ENCODE results near the gene RUFY1.
A peak's percentile ranks its signal among the peaks of the same experiment; 100 is the strongest.

Gene RUFY1

GRCh38 chr5:179558932-179559283, 8.6 kb downstream of the RUFY1 start:
- Histone ChIP-seq H2AFZ (ENCODE audit: low read length) (peak overlapping the region; percentile 74), H3K4me3 (ENCODE audit: low read length in 2 of 2) (peak overlapping the region; percentile 82 to 94), H3K27ac (replicated peaks; ENCODE audit: low read length) (peak overlapping the region; percentile 97), H3K4me1 (ENCODE audit: control insufficient read depth in 2 of 2, insufficient read depth in 1 of 2, low read depth in 1 of 2, low read length in 2 of 2) (peaks cover 2 to 4% of the 10 kb centered on the region in 2 donors), H3K14ac (ENCODE audit: low read length) (no peak overlapping the region), H3K23ac (ENCODE audit: low read depth, low read length, poor library complexity) (no peak overlapping the region), H2BK5ac (ENCODE audit: low read length) (no peak overlapping the region), H3K9ac (ENCODE audit: low read depth, low read length, poor library complexity) (no peak overlapping the region), H3K79me1 (ENCODE audit: low read depth, low read length) (peaks cover 4% of the 10 kb centered on the region), H3K9me3 (replicated peaks in 1 of 2; ENCODE audit: control insufficient read depth in 2 of 2, insufficient read depth in 1 of 2, low read depth in 1 of 2, low read length in 2 of 2) (no peaks in the 10 kb centered on the region), H3K27me3 (ENCODE audit: control insufficient read depth in 3 of 3, insufficient read depth in 3 of 3, low read depth in 1 of 3, low read length in 3 of 3) (peaks cover 0 to 2% (median 0%) of the 10 kb centered on the region in 3 experiments), H3K4ac (ENCODE audit: low read length) (no peak overlapping the region), H4K91ac (ENCODE audit: low read depth, low read length, poor library complexity) (no peak overlapping the region), H2BK120ac (ENCODE audit: low read depth, low read length) (no peak overlapping the region), H2BK12ac (ENCODE audit: low read length) (no peak overlapping the region), H3K36me3 (replicated peaks in 1 of 2; ENCODE audit: control insufficient read depth in 2 of 2, insufficient read depth in 2 of 2, low read length in 2 of 2) (peaks cover 13 to 42% of the 10 kb centered on the region in 2 donors), H2AK5ac (ENCODE audit: low read depth, low read length) (no peak overlapping the region), H4K8ac (ENCODE audit: low read depth, low read length) (no peak overlapping the region), H3K4me2 (ENCODE audit: insufficient read depth, low read length, poor library complexity, severe bottlenecking) (peak overlapping the region; percentile 86), H3K18ac (ENCODE audit: low read length) (no peak overlapping the region), H2BK15ac (ENCODE audit: low read length) (no peak overlapping the region)
- peak; percentile 53 for DNase-seq (ENCODE audit: low spot score)
- WGBS, 2 donors (ENCODE audit: extremely low coverage in 2 of 2, insufficient read length in 2 of 2, insufficient replicate concordance in 1 of 2) = no CpG with 5 or more reads among the region's 14 CpGs

- Histone ChIP-seq H3K4me1 (ENCODE audit: control insufficient read depth in 2 of 2, insufficient read depth in 1 of 2, low read depth in 1 of 2, low read length in 2 of 2) (peaks cover 2 to 4% of the 10 kb centered on the region in 2 donors), H3K4ac (ENCODE audit: low read length) (peak overlapping the region; percentile 8), H2AK5ac (ENCODE audit: low read depth, low read length) (peak overlapping the region; percentile 53), H3K27me3 (ENCODE audit: control insufficient read depth in 3 of 3, insufficient read depth in 3 of 3, low read depth in 1 of 3, low read length in 3 of 3) (peaks cover 0 to 2% (median 0%) of the 10 kb centered on the region in 3 experiments), H2BK5ac (ENCODE audit: low read length) (peak overlapping the region; percentile 40), H3K27ac (replicated peaks; ENCODE audit: low read length) (peak overlapping the region; percentile 97), H3K9me3 (replicated peaks in 1 of 2; ENCODE audit: control insufficient read depth in 2 of 2, insufficient read depth in 1 of 2, low read depth in 1 of 2, low read length in 2 of 2) (no peaks in the 10 kb centered on the region), H3K18ac (ENCODE audit: low read length) (peak overlapping the region; percentile 89), H2BK12ac (ENCODE audit: low read length) (no peak overlapping the region), H3K9ac (ENCODE audit: low read depth, low read length, poor library complexity) (peak overlapping the region; percentile 97), H2BK15ac (ENCODE audit: low read length) (no peak overlapping the region), H3K4me2 (ENCODE audit: insufficient read depth, low read length, poor library complexity, severe bottlenecking) (peak overlapping the region; percentile 96), H2BK120ac (ENCODE audit: low read depth, low read length) (no peak overlapping the region), H2AFZ (ENCODE audit: low read length) (peak overlapping the region; percentile 86), H3K14ac (ENCODE audit: low read length) (peak overlapping the region; percentile 60), H3K4me3 (ENCODE audit: low read length in 2 of 2) (peak overlapping the region; percentile 82 to 94), H3K23ac (ENCODE audit: low read depth, low read length, poor library complexity) (peak overlapping the region; percentile 58), H3K36me3 (replicated peaks in 1 of 2; ENCODE audit: control insufficient read depth in 2 of 2, insufficient read depth in 2 of 2, low read length in 2 of 2) (peaks cover 16 to 47% of the 10 kb centered on the region in 2 donors), H4K91ac (ENCODE audit: low read depth, low read length, poor library complexity) (no peak overlapping the region), H4K8ac (ENCODE audit: low read depth, low read length) (no peak overlapping the region), H3K79me1 (ENCODE audit: low read depth, low read length) (peaks cover 4% of the 10 kb centered on the region)
- DNase-seq (ENCODE audit: low spot score) = peak; percentile 96
- no CpG with 5 or more reads among the region's 52 CpGs for WGBS, 2 donors (ENCODE audit: extremely low coverage in 2 of 2, insufficient read length in 2 of 2, insufficient replicate concordance in 1 of 2)
Observed at GRCh38 chr5:179559284-179560252, 9.2 kb downstream of the RUFY1 start.

GRCh38 chr5:179564526-179564925, 14.2 kb downstream of the RUFY1 start:
- no peak overlapping the region for H4K91ac ChIP-seq (ENCODE audit: low read depth, low read length, poor library complexity)
- no peak overlapping the region for H3K9ac ChIP-seq (ENCODE audit: low read depth, low read length, poor library complexity)
- no CpG with 5 or more reads among the region's 2 CpGs for WGBS, 2 donors (ENCODE audit: extremely low coverage in 2 of 2, insufficient read length in 2 of 2, insufficient replicate concordance in 1 of 2)
- peaks cover 33 to 87% of the 10 kb centered on the region in 2 donors for H3K36me3 ChIP-seq (replicated peaks in 1 of 2; ENCODE audit: control insufficient read depth in 2 of 2, insufficient read depth in 2 of 2, low read length in 2 of 2)
- H2BK120ac ChIP-seq (ENCODE audit: low read depth, low read length) = no peak overlapping the region
- no peak overlapping the region for H3K14ac ChIP-seq (ENCODE audit: low read length)
- no peak overlapping the region for H3K4me2 ChIP-seq (ENCODE audit: insufficient read depth, low read length, poor library complexity, severe bottlenecking)
- peaks cover 0 to 2% (median 0%) of the 10 kb centered on the region in 3 experiments for H3K27me3 ChIP-seq (ENCODE audit: control insufficient read depth in 3 of 3, insufficient read depth in 3 of 3, low read depth in 1 of 3, low read length in 3 of 3)
- no peak overlapping the region for H2BK12ac ChIP-seq (ENCODE audit: low read length)
- H3K4ac ChIP-seq (ENCODE audit: low read length) = no peak overlapping the region
- H4K8ac ChIP-seq (ENCODE audit: low read depth, low read length) = no peak overlapping the region
- H3K27ac ChIP-seq (replicated peaks; ENCODE audit: low read length) = no peak overlapping the region
- no peak overlapping the region for H2AFZ ChIP-seq (ENCODE audit: low read length)
- H2AK5ac ChIP-seq (ENCODE audit: low read depth, low read length) = no peak overlapping the region
- no peak overlapping the region for H2BK15ac ChIP-seq (ENCODE audit: low read length)
- peaks cover 4% of the 10 kb centered on the region for H3K79me1 ChIP-seq (ENCODE audit: low read depth, low read length)
- no peak overlapping the region for H2BK5ac ChIP-seq (ENCODE audit: low read length)
- no peaks in the 10 kb centered on the region for H3K9me3 ChIP-seq (replicated peaks in 1 of 2; ENCODE audit: control insufficient read depth in 2 of 2, insufficient read depth in 1 of 2, low read depth in 1 of 2, low read length in 2 of 2)
- H3K23ac ChIP-seq (ENCODE audit: low read depth, low read length, poor library complexity) = no peak overlapping the region
- H3K18ac ChIP-seq (ENCODE audit: low read length) = no peak overlapping the region
- DNase-seq (ENCODE audit: low spot score) = no peak
- H3K4me1 ChIP-seq (ENCODE audit: control insufficient read depth in 2 of 2, insufficient read depth in 1 of 2, low read depth in 1 of 2, low read length in 2 of 2) = peaks cover 2 to 4% of the 10 kb centered on the region in 2 donors
- H3K4me3 ChIP-seq (ENCODE audit: low read length in 2 of 2) = no peak overlapping the region

GRCh38 chr5:179568721-179569120, 18.4 kb downstream of the RUFY1 start:
- Histone ChIP-seq H2BK12ac (ENCODE audit: low read length) (no peak overlapping the region), H3K36me3 (replicated peaks in 1 of 2; ENCODE audit: control insufficient read depth in 2 of 2, insufficient read depth in 2 of 2, low read length in 2 of 2) (peaks cover 33 to 95% of the 10 kb centered on the region in 2 donors), H3K27me3 (ENCODE audit: control insufficient read depth in 3 of 3, insufficient read depth in 3 of 3, low read depth in 1 of 3, low read length in 3 of 3) (no peaks in the 10 kb centered on the region), H3K23ac (ENCODE audit: low read depth, low read length, poor library complexity) (no peak overlapping the region), H2BK5ac (ENCODE audit: low read length) (no peak overlapping the region), H3K9me3 (replicated peaks in 1 of 2; ENCODE audit: control insufficient read depth in 2 of 2, insufficient read depth in 1 of 2, low read depth in 1 of 2, low read length in 2 of 2) (no peaks in the 10 kb centered on the region), H3K79me1 (ENCODE audit: low read depth, low read length) (peaks cover 7% of the 10 kb centered on the region), H3K4me3 (ENCODE audit: low read length in 2 of 2) (no peak overlapping the region), H3K4me2 (ENCODE audit: insufficient read depth, low read length, poor library complexity, severe bottlenecking) (no peak overlapping the region), H3K9ac (ENCODE audit: low read depth, low read length, poor library complexity) (no peak overlapping the region), H2AFZ (ENCODE audit: low read length) (no peak overlapping the region), H2BK120ac (ENCODE audit: low read depth, low read length) (no peak overlapping the region), H3K4ac (ENCODE audit: low read length) (no peak overlapping the region), H3K4me1 (ENCODE audit: control insufficient read depth in 2 of 2, insufficient read depth in 1 of 2, low read depth in 1 of 2, low read length in 2 of 2) (no peaks in the 10 kb centered on the region), H4K91ac (ENCODE audit: low read depth, low read length, poor library complexity) (no peak overlapping the region), H4K8ac (ENCODE audit: low read depth, low read length) (no peak overlapping the region), H3K27ac (replicated peaks; ENCODE audit: low read length) (no peak overlapping the region), H3K18ac (ENCODE audit: low read length) (no peak overlapping the region), H2BK15ac (ENCODE audit: low read length) (no peak overlapping the region), H3K14ac (ENCODE audit: low read length) (no peak overlapping the region), H2AK5ac (ENCODE audit: low read depth, low read length) (no peak overlapping the region)
- no peak for DNase-seq (ENCODE audit: low spot score)
- WGBS, 2 donors (ENCODE audit: extremely low coverage in 2 of 2, insufficient read length in 2 of 2, insufficient replicate concordance in 1 of 2) = no CpG with 5 or more reads among the region's 7 CpGs

All from neuronal stem cell (in vitro differentiated cells).